ENCODE measurements around the gene WWOX. TPM values are rescaled to one million over a fixed set of nuclear protein-coding genes. Genes with fewer than 3 reads are reported as not detected.

The WWOX gene
- total RNA-seq, 6 donors from 2014 or later: 18.7 to 167 (median 31.0) TPM

- Histone ChIP-seq H3K9me3 (no peaks in the 10 kb centered on the region), H3K27me3 (no peaks in the 10 kb centered on the region), H3K36me3 (no peaks in the 10 kb centered on the region), H3K4me1 (no peaks in the 10 kb centered on the region), H3K27ac (no peak overlapping the region), H3K4me3 (no peak overlapping the region)
- TF ChIP-seq POLR2A (IDR thresholded peaks at IDR 0.05) (no peak), CTCF (IDR thresholded peaks at IDR 0.05) (no peak), EP300 (IDR thresholded peaks at IDR 0.05) (no peak), POLR2AphosphoS5 (IDR thresholded peaks at IDR 0.05) (no peak)
- WGBS, 2 donors: 39 to 45% methylated on average over 3 of the region's 3 CpGs
- ATAC-seq (ENCODE audit: low FRiP score in 2 of 2) (no peak), DNase-seq (no peak)
Observed at GRCh38 chr16:79042886-79043285, 943.4 kb downstream of the WWOX start.

GRCh38 chr16:79045191-79045590, 945.7 kb downstream of the WWOX start:
- WGBS, 2 donors: 65 to 68% methylated on average over 2 of the region's 2 CpGs
- DNase-seq (no peak), ATAC-seq (ENCODE audit: low FRiP score in 2 of 2) (no peak)
- no peak overlapping the region for H3K27ac ChIP-seq
- H3K9me3 ChIP-seq: no peaks in the 10 kb centered on the region
- no peaks in the 10 kb centered on the region for H3K27me3 ChIP-seq
- no peaks in the 10 kb centered on the region for H3K4me1 ChIP-seq
- H3K4me3 ChIP-seq: no peak overlapping the region
- H3K36me3 ChIP-seq: no peaks in the 10 kb centered on the region
- no peak for TF ChIP-seq POLR2AphosphoS5 (IDR thresholded peaks at IDR 0.05)
- no peak for TF ChIP-seq EP300 (IDR thresholded peaks at IDR 0.05)
- no peak for TF ChIP-seq CTCF (IDR thresholded peaks at IDR 0.05)
- no peak for TF ChIP-seq POLR2A (IDR thresholded peaks at IDR 0.05)

- Histone ChIP-seq H3K4me1 (no peaks in the 10 kb centered on the region), H3K9me3 (no peaks in the 10 kb centered on the region), H3K36me3 (no peaks in the 10 kb centered on the region), H3K4me3 (no peak overlapping the region), H3K27me3 (no peaks in the 10 kb centered on the region), H3K27ac (no peak overlapping the region)
- TF ChIP-seq POLR2AphosphoS5 (IDR thresholded peaks at IDR 0.05): no peak
- TF ChIP-seq EP300 (IDR thresholded peaks at IDR 0.05): no peak
- peak in 4 of 6 experiments; percentile 29 to 37 (median 32) for TF ChIP-seq CTCF (IDR thresholded peaks at IDR 0.05)
- TF ChIP-seq POLR2A (IDR thresholded peaks at IDR 0.05): no peak
- DNase-seq (no peak), ATAC-seq (ENCODE audit: low FRiP score in 2 of 2) (no peak)
- 60% methylated on average over 3 of the region's 3 CpGs for WGBS, 2 donors
Observed at GRCh38 chr16:79047337-79047736, 947.9 kb downstream of the WWOX start.

GRCh38 chr16:79049040-79049439, 949.6 kb downstream of the WWOX start:
- no peaks in the 10 kb centered on the region for H3K4me1 ChIP-seq
- H3K27me3 ChIP-seq: no peaks in the 10 kb centered on the region
- H3K9me3 ChIP-seq: no peaks in the 10 kb centered on the region
- H3K27ac ChIP-seq: no peak overlapping the region
- ATAC-seq (ENCODE audit: low FRiP score in 2 of 2): no peak
- no peak for TF ChIP-seq POLR2A (IDR thresholded peaks at IDR 0.05)
- TF ChIP-seq EP300 (IDR thresholded peaks at IDR 0.05): no peak
- no peak for TF ChIP-seq CTCF (IDR thresholded peaks at IDR 0.05)
- TF ChIP-seq POLR2AphosphoS5 (IDR thresholded peaks at IDR 0.05): no peak
- H3K4me3 ChIP-seq: no peak overlapping the region
- DNase-seq: no peak
- WGBS, 2 donors: 84 to 94% methylated on average over 6 of the region's 6 CpGs
- H3K36me3 ChIP-seq: no peaks in the 10 kb centered on the region

- DNase-seq (no peak), ATAC-seq (ENCODE audit: low FRiP score in 2 of 2) (no peak)
- no peaks in the 10 kb centered on the region for H3K27me3 ChIP-seq
- WGBS, 2 donors: 46 to 67% methylated on average over 4 of the region's 4 CpGs
- H3K36me3 ChIP-seq: no peaks in the 10 kb centered on the region
- H3K4me3 ChIP-seq: no peak overlapping the region
- H3K27ac ChIP-seq: no peak overlapping the region
- no peaks in the 10 kb centered on the region for H3K9me3 ChIP-seq
- TF ChIP-seq POLR2A (IDR thresholded peaks at IDR 0.05) (no peak), CTCF (IDR thresholded peaks at IDR 0.05) (no peak), EP300 (IDR thresholded peaks at IDR 0.05) (no peak), POLR2AphosphoS5 (IDR thresholded peaks at IDR 0.05) (no peak)
- H3K4me1 ChIP-seq: no peaks in the 10 kb centered on the region
Observed at GRCh38 chr16:79050063-79050462, 950.6 kb downstream of the WWOX start.
